ENCODE measurements around the gene DUSP22.

DNA sequence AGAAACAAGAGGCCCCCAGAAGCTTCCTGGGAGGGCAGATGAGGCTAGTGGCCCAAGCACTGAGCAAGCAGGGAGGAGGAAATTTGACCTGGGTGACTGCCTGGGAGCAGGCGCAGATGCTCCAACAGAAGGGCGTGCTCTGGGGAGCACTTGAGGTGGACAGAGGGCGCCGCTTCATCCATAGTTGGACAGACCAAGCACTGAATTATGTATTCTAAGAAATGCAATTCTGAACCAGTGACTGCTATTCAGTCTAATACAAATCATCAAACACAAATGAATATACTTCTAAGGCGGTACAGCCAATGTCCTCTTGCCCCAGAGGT is 70.6 kb downstream of the DUSP22 start:
- TF ChIP-seq, protein P1, sequence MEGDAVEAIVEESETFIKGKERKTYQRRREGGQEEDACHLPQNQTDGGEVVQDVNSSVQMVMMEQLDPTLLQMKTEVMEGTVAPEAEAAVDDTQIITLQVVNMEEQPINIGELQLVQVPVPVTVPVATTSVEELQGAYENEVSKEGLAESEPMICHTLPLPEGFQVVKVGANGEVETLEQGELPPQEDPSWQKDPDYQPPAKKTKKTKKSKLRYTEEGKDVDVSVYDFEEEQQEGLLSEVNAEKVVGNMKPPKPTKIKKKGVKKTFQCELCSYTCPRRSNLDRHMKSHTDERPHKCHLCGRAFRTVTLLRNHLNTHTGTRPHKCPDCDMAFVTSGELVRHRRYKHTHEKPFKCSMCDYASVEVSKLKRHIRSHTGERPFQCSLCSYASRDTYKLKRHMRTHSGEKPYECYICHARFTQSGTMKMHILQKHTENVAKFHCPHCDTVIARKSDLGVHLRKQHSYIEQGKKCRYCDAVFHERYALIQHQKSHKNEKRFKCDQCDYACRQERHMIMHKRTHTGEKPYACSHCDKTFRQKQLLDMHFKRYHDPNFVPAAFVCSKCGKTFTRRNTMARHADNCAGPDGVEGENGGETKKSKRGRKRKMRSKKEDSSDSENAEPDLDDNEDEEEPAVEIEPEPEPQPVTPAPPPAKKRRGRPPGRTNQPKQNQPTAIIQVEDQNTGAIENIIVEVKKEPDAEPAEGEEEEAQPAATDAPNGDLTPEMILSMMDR (IDR thresholded peaks at IDR 0.05; ENCODE audit: poor library complexity) = no peak
- TF ChIP-seq EZH2phosphoT487 (IDR thresholded peaks at IDR 0.05; ENCODE audit: low read depth, severe bottlenecking, unreplicated experiment) = no peak

Data from hepatocyte (in vitro differentiated cells).